Kidney glomerular epithelial cell (primary cell): ENCODE data around the gene EXOSC2.

Experiments used
- DNase-seq: peaks from one replicate; lab custom pipeline; 2025; lab: John Stamatoyannopoulos, UW

The EXOSC2 gene

GRCh38 chr9:130739081-130739480 lies 45.5 kb downstream of the EXOSC2 start:
- DNase-seq = no peak

- no peak for DNase-seq
Measured at GRCh38 chr9:130740218-130741023, 46.8 kb downstream of the EXOSC2 start.

GRCh38 chr9:130741024-130741305 lies 47.4 kb downstream of the EXOSC2 start:
- no peak for DNase-seq

GRCh38 chr9:130741831-130742449 lies 48.4 kb downstream of the EXOSC2 start:
- DNase-seq = peak; percentile 28

GRCh38 chr9:130743656-130744055 lies 50.1 kb downstream of the EXOSC2 start:
- DNase-seq = no peak

GRCh38 chr9:130745210-130745800 lies 51.7 kb downstream of the EXOSC2 start:
- no peak for DNase-seq

- DNase-seq = no peak
Measured at GRCh38 chr9:130745829-130746228, 52.2 kb downstream of the EXOSC2 start.

- no peak for DNase-seq
Measured at GRCh38 chr9:130746434-130747212, 53.0 kb downstream of the EXOSC2 start.

GRCh38 chr9:130751631-130752355 lies 58.2 kb downstream of the EXOSC2 start:
- DNase-seq = no peak
